ENCODE measurements around the gene TEX30. TPM values are rescaled to one million over a fixed set of nuclear protein-coding genes. Genes with fewer than 3 reads are reported as not detected.

Gene TEX30
- total RNA-seq, 1 experiment from 2014 or later: 8.9 TPM

GRCh38 chr13:102718746-102719145 lies 54.8 kb downstream of the TEX30 start:
- CTCF ChIA-PET: no interaction called here
- ATAC-seq: no peak
- Mint-ChIP-seq H3K4me1 (no peaks in the 10 kb centered on the region), H3K9me3 (peaks cover 7% of the 10 kb centered on the region), H3K4me3 (no peak overlapping the region), H3K27ac (no peak overlapping the region), H3K27me3 (ENCODE audit: low read depth) (no peaks in the 10 kb centered on the region; the same call in 1 of the 2 replicates), H3K36me3 (no peaks in the 10 kb centered on the region; the same call in 1 of the 2 replicates)
- DNase-seq (ENCODE audit: low spot score): no peak
- TF ChIP-seq TP53 (CRISPR knock-in tag; IDR thresholded peaks at IDR 0.05) (no peak), ZNF121 (CRISPR knock-in tag; IDR thresholded peaks at IDR 0.05) (no peak), NR2C2 (CRISPR knock-in tag; IDR thresholded peaks at IDR 0.05) (no peak), ZNF416 (CRISPR knock-in tag; IDR thresholded peaks at IDR 0.05) (no peak), NR1H2 (CRISPR knock-in tag; IDR thresholded peaks at IDR 0.05) (no peak), ZBTB43 (CRISPR knock-in tag; IDR thresholded peaks at IDR 0.05) (no peak), ZNF232 (CRISPR knock-in tag; IDR thresholded peaks at IDR 0.05) (no peak), ZNF423 (CRISPR knock-in tag; IDR thresholded peaks at IDR 0.05) (no peak), ZNF219 (CRISPR knock-in tag; IDR thresholded peaks at IDR 0.05; ENCODE audit: borderline replicate concordance) (no peak), PREB (CRISPR knock-in tag; IDR thresholded peaks at IDR 0.05; ENCODE audit: borderline replicate concordance) (no peak), MYBL2 (CRISPR knock-in tag; IDR thresholded peaks at IDR 0.05) (no peak)
- TF ChIP-seq, protein P1, sequence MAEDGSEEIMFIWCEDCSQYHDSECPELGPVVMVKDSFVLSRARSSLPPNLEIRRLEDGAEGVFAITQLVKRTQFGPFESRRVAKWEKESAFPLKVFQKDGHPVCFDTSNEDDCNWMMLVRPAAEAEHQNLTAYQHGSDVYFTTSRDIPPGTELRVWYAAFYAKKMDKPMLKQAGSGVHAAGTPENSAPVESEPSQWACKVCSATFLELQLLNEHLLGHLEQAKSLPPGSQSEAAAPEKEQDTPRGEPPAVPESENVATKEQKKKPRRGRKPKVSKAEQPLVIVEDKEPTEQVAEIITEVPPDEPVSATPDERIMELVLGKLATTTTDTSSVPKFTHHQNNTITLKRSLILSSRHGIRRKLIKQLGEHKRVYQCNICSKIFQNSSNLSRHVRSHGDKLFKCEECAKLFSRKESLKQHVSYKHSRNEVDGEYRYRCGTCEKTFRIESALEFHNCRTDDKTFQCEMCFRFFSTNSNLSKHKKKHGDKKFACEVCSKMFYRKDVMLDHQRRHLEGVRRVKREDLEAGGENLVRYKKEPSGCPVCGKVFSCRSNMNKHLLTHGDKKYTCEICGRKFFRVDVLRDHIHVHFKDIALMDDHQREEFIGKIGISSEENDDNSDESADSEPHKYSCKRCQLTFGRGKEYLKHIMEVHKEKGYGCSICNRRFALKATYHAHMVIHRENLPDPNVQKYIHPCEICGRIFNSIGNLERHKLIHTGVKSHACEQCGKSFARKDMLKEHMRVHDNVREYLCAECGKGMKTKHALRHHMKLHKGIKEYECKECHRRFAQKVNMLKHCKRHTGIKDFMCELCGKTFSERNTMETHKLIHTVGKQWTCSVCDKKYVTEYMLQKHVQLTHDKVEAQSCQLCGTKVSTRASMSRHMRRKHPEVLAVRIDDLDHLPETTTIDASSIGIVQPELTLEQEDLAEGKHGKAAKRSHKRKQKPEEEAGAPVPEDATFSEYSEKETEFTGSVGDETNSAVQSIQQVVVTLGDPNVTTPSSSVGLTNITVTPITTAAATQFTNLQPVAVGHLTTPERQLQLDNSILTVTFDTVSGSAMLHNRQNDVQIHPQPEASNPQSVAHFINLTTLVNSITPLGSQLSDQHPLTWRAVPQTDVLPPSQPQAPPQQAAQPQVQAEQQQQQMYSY (CRISPR knock-in tag; IDR thresholded peaks at IDR 0.05): no peak
- TF ChIP-seq, protein P2, sequence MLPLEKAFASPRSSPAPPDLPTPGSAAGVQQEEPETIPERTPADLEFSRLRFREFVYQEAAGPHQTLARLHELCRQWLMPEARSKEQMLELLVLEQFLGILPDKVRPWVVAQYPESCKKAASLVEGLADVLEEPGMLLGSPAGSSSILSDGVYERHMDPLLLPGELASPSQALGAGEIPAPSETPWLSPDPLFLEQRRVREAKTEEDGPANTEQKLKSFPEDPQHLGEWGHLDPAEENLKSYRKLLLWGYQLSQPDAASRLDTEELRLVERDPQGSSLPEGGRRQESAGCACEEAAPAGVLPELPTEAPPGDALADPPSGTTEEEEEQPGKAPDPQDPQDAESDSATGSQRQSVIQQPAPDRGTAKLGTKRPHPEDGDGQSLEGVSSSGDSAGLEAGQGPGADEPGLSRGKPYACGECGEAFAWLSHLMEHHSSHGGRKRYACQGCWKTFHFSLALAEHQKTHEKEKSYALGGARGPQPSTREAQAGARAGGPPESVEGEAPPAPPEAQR (CRISPR knock-in tag; IDR thresholded peaks at IDR 0.05): no peak
- POLR2A ChIA-PET: no interaction called here

Other genes starting within 250 kb of the TEX30 start
- 52.9 to 68.3 TPM (median 57.5 TPM) in 3 replicates for gene TPP2, start 176.8 kb downstream of the TEX30 start, total RNA-seq (2021)
- gene METTL21C, start 78.7 kb downstream of the TEX30 start, total RNA-seq (2021): not detected in 3 replicates
- 17.2 to 21.8 TPM (median 20.8 TPM) in 3 replicates for gene POGLUT2, start 25.2 kb upstream of the TEX30 start, total RNA-seq (2021)
- 8.9 to 10.4 TPM (median 10.2 TPM) in 3 replicates for gene BIVM, start 25.3 kb upstream of the TEX30 start, total RNA-seq (2021)
- 15.6 to 26.5 TPM (median 20.3 TPM) in 3 replicates for gene ERCC5, start 72.2 kb upstream of the TEX30 start, total RNA-seq (2021)

Measured in WTC11 (cell line).